OCI-LY3 (cell line): ENCODE data around the gene HSF5.

Experiments used
- CTCF ChIP-seq: fragments of 200-600, 300-600 bp; sonication (generic); IDR thresholded peaks from 2 replicates; pipeline ENCODE4 v1.5.1; 2014; ENCODE audit warnings: antibody characterized with exemption, low read length, low read depth
- EZH2phosphoT487 ChIP-seq: fragments of 200-600 bp; shearing (Covaris generic); IDR thresholded peaks from 2 replicates; pipeline ENCODE4 v1.6.1; 2018; ENCODE audit warnings: antibody characterized with exemption, mixed run types, low read depth

- TF ChIP-seq CTCF (no peak), EZH2phosphoT487 (no peak)
Observed at GRCh38 chr17:58452738-58453137, 35.5 kb downstream of the HSF5 start.
